Measurements from ENCODE around the gene MNT.

DNA sequence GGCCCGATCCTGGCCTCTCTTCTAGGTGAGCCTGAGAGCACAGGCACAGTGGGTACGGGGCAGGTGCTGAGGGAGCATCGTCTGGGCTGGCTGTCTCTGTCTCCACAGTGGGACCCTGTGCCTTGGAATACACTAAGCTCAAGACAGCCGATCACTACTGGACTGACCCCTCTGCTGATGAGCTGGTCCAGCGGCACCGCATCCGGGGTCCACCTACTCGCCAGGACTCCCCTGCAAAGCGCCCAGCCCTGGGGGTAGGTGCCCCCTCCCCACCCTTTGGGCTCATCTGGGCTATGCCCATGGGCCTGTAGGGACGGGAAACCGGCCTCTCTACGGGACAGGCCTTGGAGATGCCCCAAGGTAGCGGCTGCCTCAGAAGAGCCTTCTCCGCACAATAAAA, 38.0 kb downstream of the MNT start:
- TF ChIP-seq, protein P1, sequence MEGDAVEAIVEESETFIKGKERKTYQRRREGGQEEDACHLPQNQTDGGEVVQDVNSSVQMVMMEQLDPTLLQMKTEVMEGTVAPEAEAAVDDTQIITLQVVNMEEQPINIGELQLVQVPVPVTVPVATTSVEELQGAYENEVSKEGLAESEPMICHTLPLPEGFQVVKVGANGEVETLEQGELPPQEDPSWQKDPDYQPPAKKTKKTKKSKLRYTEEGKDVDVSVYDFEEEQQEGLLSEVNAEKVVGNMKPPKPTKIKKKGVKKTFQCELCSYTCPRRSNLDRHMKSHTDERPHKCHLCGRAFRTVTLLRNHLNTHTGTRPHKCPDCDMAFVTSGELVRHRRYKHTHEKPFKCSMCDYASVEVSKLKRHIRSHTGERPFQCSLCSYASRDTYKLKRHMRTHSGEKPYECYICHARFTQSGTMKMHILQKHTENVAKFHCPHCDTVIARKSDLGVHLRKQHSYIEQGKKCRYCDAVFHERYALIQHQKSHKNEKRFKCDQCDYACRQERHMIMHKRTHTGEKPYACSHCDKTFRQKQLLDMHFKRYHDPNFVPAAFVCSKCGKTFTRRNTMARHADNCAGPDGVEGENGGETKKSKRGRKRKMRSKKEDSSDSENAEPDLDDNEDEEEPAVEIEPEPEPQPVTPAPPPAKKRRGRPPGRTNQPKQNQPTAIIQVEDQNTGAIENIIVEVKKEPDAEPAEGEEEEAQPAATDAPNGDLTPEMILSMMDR (IDR thresholded peaks at IDR 0.05): no peak
- no peak for TF ChIP-seq POLR2A (IDR thresholded peaks at IDR 0.05)
